ENCODE measurements around the gene ANGEL1. TPM values are rescaled to one million over a fixed set of nuclear protein-coding genes. Genes with fewer than 3 reads are reported as not detected.

Gene ANGEL1
- total RNA-seq, 4 donors from 2014 or later, result 5.7 to 15.3 (median 11.5) TPM

DNA sequence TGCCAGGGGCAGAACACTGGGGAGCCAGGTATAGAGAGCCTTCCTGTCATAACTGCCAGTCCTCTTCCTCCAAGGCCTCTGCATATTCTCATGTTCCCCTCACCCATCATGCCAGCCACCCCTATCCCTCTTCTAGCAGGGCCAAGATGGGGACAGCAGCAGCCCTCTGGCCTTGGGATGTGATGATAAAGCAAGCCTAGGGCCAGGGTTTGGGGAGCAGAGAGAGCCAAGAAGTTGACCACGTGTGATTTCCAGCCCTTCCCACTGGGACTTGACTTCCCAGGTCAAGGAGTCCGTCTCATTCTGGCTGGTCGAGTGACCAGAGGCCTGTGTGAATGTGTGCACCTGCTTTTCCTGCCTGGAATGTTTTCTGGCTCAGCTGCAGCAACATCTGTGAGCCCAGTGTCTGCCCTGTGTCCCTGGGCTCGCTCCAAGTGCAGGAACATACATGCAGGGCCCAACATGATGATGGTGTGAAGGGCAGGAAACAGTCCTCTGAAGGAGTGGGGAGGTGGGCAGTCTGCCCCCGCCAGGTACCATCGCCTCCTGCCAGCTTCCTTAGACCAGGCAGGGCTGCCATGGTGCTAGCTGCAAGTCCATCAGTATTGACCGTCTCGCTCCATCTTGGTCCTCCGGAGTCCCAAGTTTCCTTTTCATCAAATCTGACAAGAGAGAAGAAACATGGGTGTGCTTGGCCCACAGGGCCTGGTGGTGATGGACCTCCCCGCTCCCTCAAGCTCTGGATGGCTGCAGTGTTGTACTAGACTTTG, 30.4 kb downstream of the ANGEL1 start:
- peak in 1 of 2 donors; percentile 79 for DNase-seq (ENCODE audit: low spot score in 2 of 2)
- TF ChIP-seq, protein P1, sequence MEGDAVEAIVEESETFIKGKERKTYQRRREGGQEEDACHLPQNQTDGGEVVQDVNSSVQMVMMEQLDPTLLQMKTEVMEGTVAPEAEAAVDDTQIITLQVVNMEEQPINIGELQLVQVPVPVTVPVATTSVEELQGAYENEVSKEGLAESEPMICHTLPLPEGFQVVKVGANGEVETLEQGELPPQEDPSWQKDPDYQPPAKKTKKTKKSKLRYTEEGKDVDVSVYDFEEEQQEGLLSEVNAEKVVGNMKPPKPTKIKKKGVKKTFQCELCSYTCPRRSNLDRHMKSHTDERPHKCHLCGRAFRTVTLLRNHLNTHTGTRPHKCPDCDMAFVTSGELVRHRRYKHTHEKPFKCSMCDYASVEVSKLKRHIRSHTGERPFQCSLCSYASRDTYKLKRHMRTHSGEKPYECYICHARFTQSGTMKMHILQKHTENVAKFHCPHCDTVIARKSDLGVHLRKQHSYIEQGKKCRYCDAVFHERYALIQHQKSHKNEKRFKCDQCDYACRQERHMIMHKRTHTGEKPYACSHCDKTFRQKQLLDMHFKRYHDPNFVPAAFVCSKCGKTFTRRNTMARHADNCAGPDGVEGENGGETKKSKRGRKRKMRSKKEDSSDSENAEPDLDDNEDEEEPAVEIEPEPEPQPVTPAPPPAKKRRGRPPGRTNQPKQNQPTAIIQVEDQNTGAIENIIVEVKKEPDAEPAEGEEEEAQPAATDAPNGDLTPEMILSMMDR (IDR thresholded peaks at IDR 0.05), result no peak
- no peak for TF ChIP-seq POLR2A (IDR thresholded peaks at IDR 0.05)
- no peak overlapping the region for H3K4me3 ChIP-seq (ENCODE audit: low read depth, poor library complexity, severe bottlenecking)
- intact Hi-C loops (cut with DNase I; ENCODE audit: low total_unique reads), result no loop called here
- 84 to 89% methylated on average over 8 to 10 of the region's 10 CpGs for WGBS, 2 donors

DNA sequence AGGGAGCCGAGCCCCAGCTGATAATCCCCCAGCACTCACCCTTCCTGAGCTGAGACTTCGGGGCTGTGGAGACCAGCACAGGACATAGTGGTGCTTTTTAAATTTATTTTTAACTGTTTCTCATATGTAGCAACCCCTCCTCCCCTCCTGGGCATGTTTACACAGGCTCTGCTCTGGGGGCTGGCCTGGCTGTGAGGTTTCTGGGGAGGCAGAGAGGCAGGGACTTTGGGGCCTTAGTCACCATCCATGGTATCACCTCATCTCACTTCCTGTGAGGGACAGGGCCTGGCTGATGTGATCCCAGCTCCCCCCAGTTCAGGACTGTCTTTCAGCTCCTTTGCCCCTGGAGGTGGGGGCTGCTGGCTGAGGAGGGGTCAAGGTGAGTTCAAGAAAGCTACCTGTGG, 31.0 kb downstream of the ANGEL1 start:
- TF ChIP-seq, protein P1 (IDR thresholded peaks at IDR 0.05), result no peak
- TF ChIP-seq POLR2A (IDR thresholded peaks at IDR 0.05), result no peak
- intact Hi-C loops (cut with DNase I; ENCODE audit: low total_unique reads), result no loop called here
- no peak overlapping the region for H3K4me3 ChIP-seq (ENCODE audit: low read depth, poor library complexity, severe bottlenecking)
- WGBS, 2 donors, result 66 to 86% methylated on average over 2 of the region's 2 CpGs
- DNase-seq (ENCODE audit: low spot score in 2 of 2), result peak in 1 of 2 donors; percentile 82

DNA sequence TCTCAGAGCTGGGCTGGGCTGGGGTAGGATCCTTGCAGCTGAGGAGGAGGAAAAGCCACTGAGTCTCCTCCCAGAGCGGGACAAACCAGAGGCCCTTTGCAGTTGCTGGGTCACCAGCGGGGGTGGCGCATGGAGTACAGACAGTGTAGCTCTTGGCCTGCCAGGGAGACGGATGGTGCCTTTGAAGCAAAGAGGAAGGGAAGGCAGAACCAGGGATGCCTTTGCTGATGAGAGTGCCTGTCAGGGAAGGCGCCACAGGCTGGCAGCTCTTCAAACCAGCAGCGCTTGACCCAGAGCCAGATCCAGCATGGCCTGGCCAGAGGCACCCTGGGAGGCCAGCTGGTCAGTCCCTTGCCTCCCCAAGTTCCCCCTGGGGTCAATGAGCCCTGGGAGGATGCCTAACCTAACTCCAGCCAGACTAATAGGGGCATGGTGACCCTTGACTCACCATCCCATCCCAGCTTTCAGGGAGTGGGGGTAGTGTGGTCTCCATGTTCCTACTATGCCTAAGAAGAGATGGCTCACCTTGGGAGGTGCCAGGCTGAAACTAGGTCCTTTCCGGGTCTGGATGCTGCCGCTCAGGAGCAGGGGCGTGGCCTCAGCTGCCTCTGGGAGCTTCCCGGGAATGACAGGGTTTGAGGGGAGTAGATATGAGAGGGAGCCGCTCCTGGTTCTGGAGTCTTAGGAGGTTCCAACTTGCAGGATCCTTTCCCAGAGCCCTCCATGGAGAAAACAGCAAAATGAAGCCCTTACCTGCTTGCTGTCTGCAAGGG, 31.6 kb downstream of the ANGEL1 start:
- 82 to 83% methylated on average over 11 of the region's 11 CpGs for WGBS, 2 donors
- peak in 1 of 2 donors; percentile 78 for DNase-seq (ENCODE audit: low spot score in 2 of 2)
- H3K4me3 ChIP-seq (ENCODE audit: low read depth, poor library complexity, severe bottlenecking), result no peak overlapping the region
- TF ChIP-seq, protein P1 (IDR thresholded peaks at IDR 0.05), result no peak
- TF ChIP-seq POLR2A (IDR thresholded peaks at IDR 0.05), result no peak
- intact Hi-C loops (cut with DNase I; ENCODE audit: low total_unique reads), result no loop called here

DNA sequence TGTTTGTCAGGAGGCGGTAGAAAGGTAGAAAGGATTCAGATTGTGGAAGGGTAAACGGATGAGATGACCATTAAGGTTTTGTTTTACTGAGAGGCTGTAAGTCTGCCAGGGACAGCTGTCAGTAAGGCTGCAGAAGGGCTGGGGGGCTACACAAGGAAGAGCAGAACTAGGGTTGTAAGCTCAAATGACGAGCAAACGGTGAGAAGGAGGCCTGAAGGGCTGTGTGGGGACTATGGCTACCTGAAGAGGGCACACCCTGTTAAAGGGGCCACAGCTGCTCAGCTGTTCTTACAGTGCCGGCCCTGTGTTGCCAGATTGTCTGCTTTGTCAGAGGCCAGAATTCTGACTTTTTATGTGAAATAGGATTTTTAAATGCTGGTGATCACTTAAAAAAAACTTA, 32.3 kb downstream of the ANGEL1 start:
- TF ChIP-seq POLR2A (IDR thresholded peaks at IDR 0.05), result no peak
- TF ChIP-seq, protein P1 (IDR thresholded peaks at IDR 0.05), result no peak
- intact Hi-C loops (cut with DNase I; ENCODE audit: low total_unique reads), result no loop called here
- 60 to 79% methylated on average over 5 of the region's 5 CpGs for WGBS, 2 donors
- DNase-seq (ENCODE audit: low spot score in 2 of 2), result peak in 1 of 2 donors; percentile 52
- no peak overlapping the region for H3K4me3 ChIP-seq (ENCODE audit: low read depth, poor library complexity, severe bottlenecking)

DNA sequence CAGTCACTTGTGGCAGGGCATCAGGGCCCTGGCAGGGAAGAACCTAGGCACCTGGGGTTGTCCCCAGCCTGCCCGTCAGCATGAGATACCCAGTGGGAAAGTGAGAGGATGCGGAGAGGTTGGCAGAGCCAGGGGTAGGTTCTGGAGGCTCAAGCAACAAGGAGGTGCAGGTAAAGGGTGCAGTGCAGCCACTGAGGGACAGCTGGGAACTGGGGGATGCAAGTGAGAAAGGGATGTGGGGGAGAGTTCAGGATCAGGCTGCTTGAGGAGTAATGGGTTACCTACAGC, 32.7 kb downstream of the ANGEL1 start:
- DNase-seq (ENCODE audit: low spot score in 2 of 2), result no peak
- intact Hi-C loops (cut with DNase I; ENCODE audit: low total_unique reads), result no loop called here
- TF ChIP-seq POLR2A (IDR thresholded peaks at IDR 0.05), result no peak
- TF ChIP-seq, protein P1 (IDR thresholded peaks at IDR 0.05), result no peak
- WGBS, 2 donors, result 100% methylated on average over 2 of the region's 2 CpGs
- H3K4me3 ChIP-seq (ENCODE audit: low read depth, poor library complexity, severe bottlenecking), result no peak overlapping the region

Data from lower leg skin (tissue), 4 donors.